Hepatocyte (in vitro differentiated cells): ENCODE measurements around the gene C19orf12.

Experiments used
- EZH2 ChIP-seq: fragments of 200-600 bp; sonication (generic); IDR thresholded peaks from 2 replicates; pipeline ENCODE4 v1.6.1; 2016; ENCODE audit warnings: antibody characterized with exemption, mild to moderate bottlenecking, borderline replicate concordance
- EZH2phosphoT487 ChIP-seq: fragments of 200-600 bp; sonication (generic); IDR thresholded peaks from one replicate; pipeline ENCODE4 v1.6.1; 2018; ENCODE audit warnings: antibody characterized with exemption, mild to moderate bottlenecking, low read depth, moderate library complexity; ENCODE audit not compliant: unreplicated experiment, severe bottlenecking
- TF ChIP-seq, protein P1 (sequence below): fragments of 200-600 bp; sonication (generic); IDR thresholded peaks from 2 replicates; pipeline ENCODE4 v1.5.1; 2016; ENCODE audit warnings: antibody characterized with exemption, mild to moderate bottlenecking; ENCODE audit not compliant: poor library complexity

DNA sequence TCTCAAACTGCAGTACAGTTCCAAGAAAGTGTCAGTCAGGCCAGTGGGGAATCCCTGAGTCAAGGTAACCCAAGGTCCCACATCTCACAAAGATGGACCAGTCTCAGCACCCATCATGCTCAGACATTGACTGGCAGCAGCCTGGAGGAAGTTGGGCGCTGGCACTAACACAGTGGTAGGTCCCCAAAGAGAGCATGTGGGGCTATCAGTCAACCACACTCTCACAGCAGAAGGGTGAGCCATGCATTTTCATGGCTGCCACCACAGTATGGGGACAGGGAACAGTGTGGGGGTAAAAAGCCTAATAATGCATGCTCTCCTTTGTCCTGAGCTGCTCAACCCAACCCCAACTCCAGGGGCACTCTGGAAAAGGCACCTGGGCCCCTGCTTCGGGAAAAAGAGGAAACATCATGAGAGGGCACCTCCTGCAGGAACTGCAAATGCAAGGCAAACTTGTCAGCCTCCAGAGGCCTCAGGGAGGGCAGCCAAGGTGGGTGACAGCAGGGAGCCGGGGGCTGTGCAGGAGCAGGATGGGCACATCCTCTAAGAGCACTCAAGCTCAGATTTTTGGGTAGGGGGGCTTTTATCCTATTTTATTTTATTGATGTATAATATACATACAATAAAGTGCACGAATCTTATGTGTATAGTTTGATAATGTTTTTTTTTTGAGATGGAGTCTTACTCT, 59.3 kb downstream of the C19orf12 start:
- TF ChIP-seq, protein P1, sequence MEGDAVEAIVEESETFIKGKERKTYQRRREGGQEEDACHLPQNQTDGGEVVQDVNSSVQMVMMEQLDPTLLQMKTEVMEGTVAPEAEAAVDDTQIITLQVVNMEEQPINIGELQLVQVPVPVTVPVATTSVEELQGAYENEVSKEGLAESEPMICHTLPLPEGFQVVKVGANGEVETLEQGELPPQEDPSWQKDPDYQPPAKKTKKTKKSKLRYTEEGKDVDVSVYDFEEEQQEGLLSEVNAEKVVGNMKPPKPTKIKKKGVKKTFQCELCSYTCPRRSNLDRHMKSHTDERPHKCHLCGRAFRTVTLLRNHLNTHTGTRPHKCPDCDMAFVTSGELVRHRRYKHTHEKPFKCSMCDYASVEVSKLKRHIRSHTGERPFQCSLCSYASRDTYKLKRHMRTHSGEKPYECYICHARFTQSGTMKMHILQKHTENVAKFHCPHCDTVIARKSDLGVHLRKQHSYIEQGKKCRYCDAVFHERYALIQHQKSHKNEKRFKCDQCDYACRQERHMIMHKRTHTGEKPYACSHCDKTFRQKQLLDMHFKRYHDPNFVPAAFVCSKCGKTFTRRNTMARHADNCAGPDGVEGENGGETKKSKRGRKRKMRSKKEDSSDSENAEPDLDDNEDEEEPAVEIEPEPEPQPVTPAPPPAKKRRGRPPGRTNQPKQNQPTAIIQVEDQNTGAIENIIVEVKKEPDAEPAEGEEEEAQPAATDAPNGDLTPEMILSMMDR = no peak
- TF ChIP-seq EZH2 = no peak
- TF ChIP-seq EZH2phosphoT487 = no peak
